Measurements from ENCODE around the gene NISCH.

DNA sequence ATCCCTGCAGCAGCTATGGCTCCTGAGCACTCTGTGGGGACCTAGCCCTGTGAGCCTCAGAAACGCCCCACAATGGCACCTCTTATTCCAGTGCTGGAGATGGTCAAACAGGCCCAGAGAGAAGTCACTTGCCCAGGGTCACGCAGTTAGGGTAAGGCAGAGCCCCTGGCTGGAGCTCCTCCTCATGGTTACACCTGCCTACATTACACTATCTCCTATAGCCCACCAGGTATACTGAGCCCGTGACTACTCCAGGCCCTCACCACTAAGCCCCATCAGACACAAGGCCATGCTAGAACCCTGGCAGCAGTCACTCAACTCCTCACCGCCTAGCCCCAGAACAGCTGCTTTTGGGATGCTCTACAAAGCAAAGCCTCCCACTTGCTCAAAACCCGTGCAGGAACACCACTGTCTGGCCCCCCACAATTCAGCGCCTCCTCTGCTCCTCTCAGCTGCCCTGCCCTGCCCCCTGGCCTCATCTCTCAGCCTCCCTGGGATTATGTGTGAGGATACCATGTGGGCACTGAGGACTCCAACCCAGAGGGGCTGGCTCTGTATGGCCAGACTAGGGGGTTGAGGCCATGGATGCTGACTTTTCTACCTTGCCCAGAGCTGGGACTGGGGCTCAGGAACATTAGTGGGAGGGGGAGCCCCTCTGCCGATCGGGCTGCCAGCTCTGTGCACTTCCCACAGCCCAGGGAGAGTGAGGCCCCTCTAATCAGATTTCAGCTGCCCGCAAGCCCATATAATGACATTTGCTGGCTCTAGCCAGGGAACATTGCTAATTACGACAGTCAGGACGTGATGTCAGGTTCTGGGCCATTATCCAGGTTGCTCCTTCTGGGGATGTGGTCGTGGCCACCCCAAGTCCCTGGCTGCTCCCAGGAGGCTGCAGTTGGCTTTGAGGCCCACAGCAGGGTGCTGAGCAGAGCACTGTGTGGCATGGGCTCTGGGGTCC is 74.3 kb downstream of the NISCH start:
- TF ChIP-seq, protein P1, sequence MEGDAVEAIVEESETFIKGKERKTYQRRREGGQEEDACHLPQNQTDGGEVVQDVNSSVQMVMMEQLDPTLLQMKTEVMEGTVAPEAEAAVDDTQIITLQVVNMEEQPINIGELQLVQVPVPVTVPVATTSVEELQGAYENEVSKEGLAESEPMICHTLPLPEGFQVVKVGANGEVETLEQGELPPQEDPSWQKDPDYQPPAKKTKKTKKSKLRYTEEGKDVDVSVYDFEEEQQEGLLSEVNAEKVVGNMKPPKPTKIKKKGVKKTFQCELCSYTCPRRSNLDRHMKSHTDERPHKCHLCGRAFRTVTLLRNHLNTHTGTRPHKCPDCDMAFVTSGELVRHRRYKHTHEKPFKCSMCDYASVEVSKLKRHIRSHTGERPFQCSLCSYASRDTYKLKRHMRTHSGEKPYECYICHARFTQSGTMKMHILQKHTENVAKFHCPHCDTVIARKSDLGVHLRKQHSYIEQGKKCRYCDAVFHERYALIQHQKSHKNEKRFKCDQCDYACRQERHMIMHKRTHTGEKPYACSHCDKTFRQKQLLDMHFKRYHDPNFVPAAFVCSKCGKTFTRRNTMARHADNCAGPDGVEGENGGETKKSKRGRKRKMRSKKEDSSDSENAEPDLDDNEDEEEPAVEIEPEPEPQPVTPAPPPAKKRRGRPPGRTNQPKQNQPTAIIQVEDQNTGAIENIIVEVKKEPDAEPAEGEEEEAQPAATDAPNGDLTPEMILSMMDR (IDR thresholded peaks at IDR 0.05) = no peak
- TF ChIP-seq POLR2A (IDR thresholded peaks at IDR 0.05) = no peak

Measured in testis (tissue), 2 donors.